C4-2B (cell line): ENCODE results near the gene DICER1.

ENCODE experiments used
- H3K27ac ChIP-seq: fragments of 450-650 bp; 2 replicates; pipeline ENCODE4 v1.5.1; 2017
- ZFX ChIP-seq: fragments of 450-650 bp; IDR thresholded peaks from 2 replicates; pipeline ENCODE4 v1.6.1; 2017
- TF ChIP-seq, protein P1 (sequence below): fragments of 450-650 bp; conservative IDR thresholded peaks from 2 replicates; pipeline ENCODE4 v1.5.1; 2017; ENCODE audit warnings: mild to moderate bottlenecking

The DICER1 gene

DNA sequence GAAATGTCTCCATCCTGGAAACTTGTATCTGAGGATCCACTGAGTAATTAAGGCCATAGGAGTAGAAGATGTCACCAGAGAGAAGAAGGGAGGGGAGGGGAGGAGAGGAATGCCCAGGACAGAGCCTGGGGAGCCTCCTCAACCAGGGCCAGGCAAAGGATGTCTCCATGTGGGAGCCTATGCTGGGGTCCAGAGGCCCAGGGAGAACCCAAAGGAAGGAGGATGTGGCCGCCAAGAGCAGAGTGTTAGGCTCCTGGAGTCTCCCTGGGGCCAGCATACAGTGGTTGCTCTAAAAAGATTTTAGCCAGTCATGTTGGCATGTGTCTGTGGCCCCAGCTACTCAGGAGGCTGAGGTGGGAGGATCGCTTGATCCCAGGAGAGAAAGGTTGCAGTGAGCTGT is 92.6 kb downstream of the DICER1 start:
- H3K27ac ChIP-seq, result no peak overlapping the region
- TF ChIP-seq, protein P1, sequence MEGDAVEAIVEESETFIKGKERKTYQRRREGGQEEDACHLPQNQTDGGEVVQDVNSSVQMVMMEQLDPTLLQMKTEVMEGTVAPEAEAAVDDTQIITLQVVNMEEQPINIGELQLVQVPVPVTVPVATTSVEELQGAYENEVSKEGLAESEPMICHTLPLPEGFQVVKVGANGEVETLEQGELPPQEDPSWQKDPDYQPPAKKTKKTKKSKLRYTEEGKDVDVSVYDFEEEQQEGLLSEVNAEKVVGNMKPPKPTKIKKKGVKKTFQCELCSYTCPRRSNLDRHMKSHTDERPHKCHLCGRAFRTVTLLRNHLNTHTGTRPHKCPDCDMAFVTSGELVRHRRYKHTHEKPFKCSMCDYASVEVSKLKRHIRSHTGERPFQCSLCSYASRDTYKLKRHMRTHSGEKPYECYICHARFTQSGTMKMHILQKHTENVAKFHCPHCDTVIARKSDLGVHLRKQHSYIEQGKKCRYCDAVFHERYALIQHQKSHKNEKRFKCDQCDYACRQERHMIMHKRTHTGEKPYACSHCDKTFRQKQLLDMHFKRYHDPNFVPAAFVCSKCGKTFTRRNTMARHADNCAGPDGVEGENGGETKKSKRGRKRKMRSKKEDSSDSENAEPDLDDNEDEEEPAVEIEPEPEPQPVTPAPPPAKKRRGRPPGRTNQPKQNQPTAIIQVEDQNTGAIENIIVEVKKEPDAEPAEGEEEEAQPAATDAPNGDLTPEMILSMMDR, result no peak
- no peak for TF ChIP-seq ZFX

DNA sequence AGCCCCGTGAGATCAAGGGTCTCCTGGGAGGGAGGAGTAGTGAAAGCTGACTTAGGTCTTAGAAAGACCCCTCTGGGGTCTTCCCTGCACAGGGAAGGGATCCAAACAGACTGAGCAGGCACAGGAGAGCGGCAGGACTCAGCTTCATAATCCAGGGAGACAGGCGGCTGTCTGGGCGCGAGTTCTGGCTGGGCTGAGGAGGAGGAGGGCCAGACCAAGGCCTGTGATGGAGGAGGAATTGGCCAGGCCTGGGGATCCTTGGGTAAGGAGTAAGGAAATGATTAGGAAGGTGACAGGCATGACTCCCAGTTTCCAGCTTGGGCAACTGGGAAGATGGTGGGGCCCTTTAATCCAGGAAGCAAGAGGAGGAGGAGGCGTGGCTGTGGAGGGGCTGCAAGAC is 93.1 kb downstream of the DICER1 start:
- no peak overlapping the region for H3K27ac ChIP-seq
- TF ChIP-seq, protein P1, result no peak
- no peak for TF ChIP-seq ZFX

DNA sequence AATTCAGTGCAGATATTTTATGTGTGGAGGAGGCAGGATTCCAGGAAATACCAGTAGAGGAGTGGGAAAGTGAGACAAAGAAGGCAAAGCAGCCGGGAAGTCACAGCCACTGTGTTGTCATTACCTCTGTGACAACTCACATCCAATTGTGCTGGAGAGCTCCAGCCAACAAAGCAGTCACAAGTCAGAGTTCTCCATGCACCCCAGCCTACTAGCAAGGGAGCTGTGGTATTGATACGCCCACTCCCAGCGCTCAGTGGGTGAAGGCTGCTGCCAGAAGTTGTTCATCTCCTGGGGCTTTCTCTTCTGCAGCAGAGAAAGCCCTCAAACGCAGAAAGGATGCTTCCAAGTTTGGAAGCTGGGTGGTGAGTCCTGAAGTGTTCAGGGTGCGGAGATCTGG is 93.9 kb downstream of the DICER1 start:
- TF ChIP-seq ZFX, result no peak
- TF ChIP-seq, protein P1, result no peak
- H3K27ac ChIP-seq, result no peak overlapping the region

DNA sequence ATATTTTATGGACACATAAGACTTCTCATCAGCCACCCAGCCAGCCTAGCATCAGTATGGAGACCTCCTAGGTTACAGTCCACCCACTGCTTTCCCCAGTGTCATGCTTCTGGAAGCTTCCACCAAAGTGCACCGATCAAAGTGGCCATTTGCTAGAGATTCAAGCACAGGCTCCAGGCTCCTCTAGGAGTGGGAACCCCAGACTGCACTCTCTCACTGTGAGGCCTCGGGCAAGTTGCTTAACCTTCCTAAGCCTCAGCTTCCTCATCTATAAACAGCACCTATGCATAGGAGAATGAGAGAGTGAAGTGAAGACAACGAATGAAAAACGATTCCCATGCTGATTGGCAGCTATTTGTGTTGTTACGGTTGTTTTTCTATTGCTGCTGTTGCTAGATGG is 94.4 kb downstream of the DICER1 start:
- H3K27ac ChIP-seq, result no peak overlapping the region
- no peak for TF ChIP-seq ZFX
- TF ChIP-seq, protein P1, result no peak

DNA sequence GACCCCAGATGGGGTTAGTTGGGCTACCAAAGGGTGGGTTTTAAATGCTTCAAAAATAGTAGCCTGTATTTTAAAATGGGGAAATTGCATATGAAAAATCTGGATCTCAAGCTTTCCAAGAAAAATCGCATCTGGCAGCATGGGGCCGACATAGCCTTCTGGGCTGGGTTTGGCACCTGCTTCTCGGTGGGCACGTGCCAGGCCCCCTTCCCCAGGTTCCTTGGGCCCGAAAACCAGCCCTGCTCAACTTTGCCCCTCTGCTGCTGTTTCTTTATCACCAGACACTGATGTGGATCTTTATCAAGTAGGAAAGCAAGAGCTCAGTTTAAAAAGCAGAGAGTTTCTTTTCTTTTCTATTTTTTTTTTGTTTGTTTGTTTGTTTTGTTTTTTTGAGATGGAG is 95.1 kb downstream of the DICER1 start:
- TF ChIP-seq, protein P1, result no peak
- TF ChIP-seq ZFX, result no peak
- no peak overlapping the region for H3K27ac ChIP-seq

DNA sequence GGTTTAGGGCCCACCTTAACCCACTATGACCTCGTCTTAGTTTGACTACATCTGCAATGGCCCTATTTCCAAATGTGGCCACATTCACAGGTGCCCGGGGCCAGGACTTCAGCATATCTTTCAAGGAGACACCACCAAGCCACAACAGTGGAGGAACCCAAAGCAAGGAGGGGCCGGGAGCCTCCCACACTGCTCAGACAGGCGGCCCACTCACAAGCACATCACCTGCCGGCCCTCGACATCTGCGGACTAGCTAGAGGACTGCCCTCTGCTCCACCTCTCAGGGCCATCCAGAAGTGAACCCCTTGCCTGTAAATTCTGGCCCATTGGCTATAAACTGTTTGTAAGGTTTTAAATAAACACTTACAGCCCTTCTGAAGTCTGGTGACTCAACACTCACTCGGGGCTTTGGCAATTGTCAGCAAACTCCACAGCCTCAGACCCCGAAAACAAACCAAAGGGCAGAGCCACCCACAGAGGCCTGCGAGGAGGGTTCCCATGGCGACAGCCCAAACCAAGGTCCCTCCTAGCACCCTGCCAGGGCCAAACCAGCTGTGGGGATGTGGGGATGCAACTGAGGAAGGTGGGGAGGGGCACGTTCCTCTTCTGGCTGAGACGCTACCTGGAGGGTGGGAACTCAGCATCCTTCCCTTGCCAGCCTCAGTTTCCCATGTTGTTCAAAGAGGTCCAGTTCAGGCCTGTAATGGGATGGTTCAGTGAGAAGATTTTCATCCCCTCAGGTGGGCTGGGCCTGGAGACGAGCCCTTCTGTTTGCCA is 95.8 kb downstream of the DICER1 start:
- no peak overlapping the region for H3K27ac ChIP-seq
- no peak for TF ChIP-seq ZFX
- TF ChIP-seq, protein P1, result no peak

DNA sequence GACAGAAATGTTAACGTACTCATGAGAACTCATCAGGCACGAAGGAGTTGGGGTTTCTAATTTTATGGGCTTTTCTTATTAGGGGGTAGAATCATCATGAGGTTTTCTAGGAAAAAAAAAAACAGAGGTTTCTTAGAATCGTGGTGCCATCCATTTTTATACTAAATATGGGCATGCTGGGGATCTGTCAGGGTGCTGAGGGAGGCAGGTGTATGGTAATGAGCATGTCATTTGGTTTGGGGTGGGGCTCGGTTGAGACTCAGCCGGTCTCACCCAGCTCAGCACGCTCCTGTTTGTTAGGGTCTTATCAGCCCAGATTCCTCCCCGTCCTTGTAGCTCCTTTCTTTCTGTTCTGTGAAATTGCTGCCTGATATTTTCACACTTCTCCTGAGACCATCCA is 98.2 kb downstream of the DICER1 start:
- H3K27ac ChIP-seq, result no peak overlapping the region

More for the DNA sequence above, 98.2 kb downstream of the DICER1 start:
- TF ChIP-seq, protein P1, result no peak
- TF ChIP-seq ZFX, result no peak
